ENCODE results near the gene ACP5. TPM values are rescaled to one million over a fixed set of nuclear protein-coding genes. Genes with fewer than 3 reads are reported as not detected.
A peak's percentile ranks its signal among the peaks of the same experiment; 100 is the strongest.

ACP5 gene
- total RNA-seq, 4 donors from 2014 or later: 2.5 to 7.7 (median 5.8) TPM

DNA sequence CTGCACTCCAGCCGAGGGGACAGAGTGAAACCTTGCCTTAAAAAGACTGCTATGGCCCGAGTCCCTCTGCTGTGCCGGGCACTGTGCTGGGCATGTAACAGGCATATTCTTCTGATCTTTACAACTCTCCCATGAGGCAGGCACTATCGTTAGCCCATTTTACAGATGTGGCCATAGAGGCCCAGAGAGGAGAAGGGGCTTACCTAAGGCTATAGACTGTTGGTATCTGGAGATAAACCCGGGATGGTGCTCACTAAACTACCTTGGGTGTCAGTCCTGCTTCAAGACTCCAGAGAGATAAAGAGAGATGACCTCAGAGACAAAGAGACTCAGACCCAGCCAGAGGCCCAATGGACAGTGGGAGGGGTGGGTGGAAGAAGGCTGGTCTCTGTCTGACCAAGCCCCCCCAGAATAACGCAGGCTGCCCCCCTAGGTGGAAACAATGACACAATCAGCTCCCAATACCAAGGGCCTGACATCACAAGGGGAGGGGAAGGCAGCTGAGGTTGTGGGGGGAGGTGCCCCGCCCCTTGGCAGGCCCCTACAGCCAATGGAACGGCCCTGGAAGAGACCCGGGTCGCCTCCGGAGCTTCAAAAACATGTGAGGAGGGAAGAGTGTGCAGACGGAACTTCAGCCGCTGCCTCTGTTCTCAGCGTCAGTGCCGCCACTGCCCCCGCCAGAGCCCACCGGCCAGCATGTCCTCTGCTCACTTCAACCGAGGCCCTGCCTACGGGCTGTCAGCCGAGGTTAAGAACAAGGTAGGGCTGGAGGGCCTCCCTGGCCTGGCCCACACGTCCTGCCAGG lies 39.0 kb downstream of the ACP5 start, which contains the start of gene CNN1:
CNN1 (plus strand) TSS at position 620 of the 805 bp plus-strand sequence; CDS start at position 697, 77 bp downstream.
- peak within 1 kb of the TSS; percentile 98 to 100 for H3K27ac ChIP-seq
- H3K4me3 ChIP-seq: peak within 1 kb of the TSS; percentile 50 to 94
- intact Hi-C loops (cut with DNase I; ENCODE audit: low total_unique reads): no loop called here
- no peaks in the 10 kb centered on the region for H3K4me1 ChIP-seq
- no peaks in the 10 kb centered on the region for H3K9me3 ChIP-seq
- TF ChIP-seq POLR2A (IDR thresholded peaks at IDR 0.05): peak; percentile 95 to 96
- peak in 1 of 4 experiments; percentile 4 for TF ChIP-seq CTCF (IDR thresholded peaks at IDR 0.05)
- H3K36me3 ChIP-seq: no peaks in the 10 kb centered on the region
- H3K27me3 ChIP-seq: no peaks in the 10 kb centered on the region
- peak; percentile 94 to 97 for DNase-seq

GRCh38 chr19:11535792-11536595 lies 41.5 kb downstream of the ACP5 start:
- H3K27ac ChIP-seq: peak overlapping the region; percentile 98 to 100
- H3K4me1 ChIP-seq: no peaks in the 10 kb centered on the region
- intact Hi-C loops (cut with DNase I; ENCODE audit: low total_unique reads): no loop called here
- peak overlapping the region; percentile 34 to 35 for H3K4me3 ChIP-seq
- no peaks in the 10 kb centered on the region for H3K9me3 ChIP-seq
- H3K36me3 ChIP-seq: no peaks in the 10 kb centered on the region
- H3K27me3 ChIP-seq: no peaks in the 10 kb centered on the region
- DNase-seq: peak; percentile 94
- TF ChIP-seq POLR2A (IDR thresholded peaks at IDR 0.05) (peak; percentile 83 to 89), CTCF (IDR thresholded peaks at IDR 0.05) (peak; percentile 75 to 96 (median 93))

GRCh38 chr19:11534948-11535347 lies 42.5 kb downstream of the ACP5 start:
- peak; percentile 28 to 48 for DNase-seq
- H3K27ac ChIP-seq: peak overlapping the region; percentile 98 to 100
- no peaks in the 10 kb centered on the region for H3K9me3 ChIP-seq
- intact Hi-C loops (cut with DNase I; ENCODE audit: low total_unique reads): no loop called here
- no peaks in the 10 kb centered on the region for H3K27me3 ChIP-seq
- no peak overlapping the region for H3K4me3 ChIP-seq
- no peak for TF ChIP-seq POLR2A (IDR thresholded peaks at IDR 0.05)
- no peak for TF ChIP-seq CTCF (IDR thresholded peaks at IDR 0.05)
- H3K4me1 ChIP-seq: no peaks in the 10 kb centered on the region
- no peaks in the 10 kb centered on the region for H3K36me3 ChIP-seq

DNA sequence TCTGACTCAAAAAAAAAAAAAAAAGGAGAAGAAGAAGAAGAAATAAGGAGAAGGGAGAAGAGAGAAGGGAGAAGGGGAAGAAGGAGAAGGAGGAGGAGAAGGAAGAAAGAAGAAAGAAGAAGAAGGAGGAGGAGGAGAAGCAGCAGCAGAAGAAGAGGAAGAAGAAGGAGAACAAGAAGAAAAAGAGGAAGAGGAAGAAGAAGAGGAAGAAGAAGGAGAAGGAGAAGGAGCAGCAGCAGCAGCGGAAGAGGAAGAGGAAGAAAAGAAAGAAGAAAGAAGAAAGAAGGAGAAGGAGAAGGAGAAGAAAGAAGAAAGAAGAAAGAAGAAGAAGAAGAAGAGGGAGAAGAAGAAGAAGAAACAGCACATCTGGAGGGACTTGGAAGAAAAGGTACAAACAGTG lies 42.9 kb downstream of the ACP5 start:
- H3K27ac ChIP-seq: peak overlapping the region; percentile 98 to 100
- no peaks in the 10 kb centered on the region for H3K4me1 ChIP-seq
- intact Hi-C loops (cut with DNase I; ENCODE audit: low total_unique reads): no loop called here
- TF ChIP-seq POLR2A (IDR thresholded peaks at IDR 0.05) (no peak), CTCF (IDR thresholded peaks at IDR 0.05) (no peak)
- H3K4me3 ChIP-seq: no peak overlapping the region
- no peaks in the 10 kb centered on the region for H3K27me3 ChIP-seq
- no peaks in the 10 kb centered on the region for H3K9me3 ChIP-seq
- H3K36me3 ChIP-seq: no peaks in the 10 kb centered on the region
- DNase-seq: no peak

Measured in uterus (tissue), 4 donors.